Calu3 (cell line): ENCODE data around the gene PTPMT1. TPM values are rescaled to one million over a fixed set of nuclear protein-coding genes. Genes with fewer than 3 reads are reported as not detected.

ENCODE experiments used
- BruUV-seq: library from RNA; stranded (reverse); fragments of 400-500 nt; replicated peaks from 2 replicates; lab custom pipeline; 2021; lab: Mats Ljungman, UMichigan
- CTCF ChIA-PET: fragments of 300-600 bp; sonication (Branson Sonifier 250); formaldehyde crosslinking; loops from one replicate; lab custom pipeline; 2022; ENCODE audit warnings: antibody characterized with exemption; lab: Charles Lee
- DNase-seq: peaks from one replicate; pipeline ENCODE4 v3.0.0; 2022
- H3K27ac Mint-ChIP-seq: one replicate; pipeline ENCODE4 v1.8.0; 2022; ENCODE audit warnings: mixed read lengths; ENCODE audit not compliant: unreplicated experiment
- H3K27me3 Mint-ChIP-seq: one replicate; pipeline ENCODE4 v1.8.0; 2022; ENCODE audit warnings: mixed read lengths; ENCODE audit not compliant: unreplicated experiment
- H3K36me3 Mint-ChIP-seq: one replicate; pipeline ENCODE4 v1.8.0; 2022; ENCODE audit warnings: mild to moderate bottlenecking, moderate library complexity, mixed read lengths; ENCODE audit not compliant: insufficient read depth, unreplicated experiment
- H3K4me1 Mint-ChIP-seq: one replicate; pipeline ENCODE4 v1.8.0; 2022; ENCODE audit warnings: mild to moderate bottlenecking, low read depth, mixed read lengths; ENCODE audit not compliant: unreplicated experiment
- H3K4me3 Mint-ChIP-seq: one replicate; pipeline ENCODE4 v1.8.0; 2022; ENCODE audit warnings: mild to moderate bottlenecking, low read depth, moderate library complexity, mixed read lengths; ENCODE audit not compliant: unreplicated experiment
- H3K9me3 Mint-ChIP-seq: one replicate; pipeline ENCODE4 v1.8.0; 2022; ENCODE audit warnings: low read depth, mixed read lengths; ENCODE audit not compliant: unreplicated experiment
- intact Hi-C: fragments of 100-400 bp; cut with micrococcal nuclease; formaldehyde crosslinking; loops from one replicate; pipeline ENCODE4 v1.10.0; 2022; ENCODE audit not compliant: unreplicated experiment
- total RNA-seq: library from RNA; stranded (reverse); gene quantifications from 2 replicates; pipeline ENCODE4 v1.2.3, GENCODE V29; 2022
- TF ChIP-seq, protein P1 (sequence below): fragments of 200-600 bp; IDR thresholded peaks from one replicate; pipeline ENCODE4 v1.8.0; 2022; ENCODE audit warnings: antibody characterized with exemption; ENCODE audit not compliant: unreplicated experiment

The PTPMT1 gene
- total RNA-seq, 1 experiment from 2014 or later = 49.7 TPM

DNA sequence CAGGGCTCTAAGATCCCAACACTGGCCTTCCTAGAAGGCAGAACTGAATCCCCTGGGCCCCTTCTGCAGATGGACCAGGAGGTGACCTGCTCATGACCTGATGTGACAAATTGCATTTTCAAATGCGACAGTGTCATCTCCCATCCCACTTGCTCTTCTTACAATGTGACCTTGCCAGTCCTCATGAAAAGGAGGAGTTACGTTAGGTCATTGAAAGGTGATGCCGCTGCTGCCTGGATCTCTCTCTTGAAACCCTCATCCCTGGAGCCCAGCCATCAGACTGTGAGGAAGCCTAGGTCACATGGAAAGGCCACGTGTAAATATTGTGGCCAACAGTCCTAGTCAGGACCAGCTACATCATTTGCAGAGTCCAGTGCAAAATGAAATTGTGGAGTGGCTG lies 34.5 kb downstream of the PTPMT1 start:
- no peak overlapping the region for H3K27ac Mint-ChIP-seq
- no peaks in the 10 kb centered on the region for H3K4me1 Mint-ChIP-seq
- no peaks in the 10 kb centered on the region for H3K9me3 Mint-ChIP-seq
- CTCF ChIA-PET = no interaction called here
- H3K27me3 Mint-ChIP-seq = peaks cover 47% of the 10 kb centered on the region
- DNase-seq = no peak
- TF ChIP-seq, protein P1, sequence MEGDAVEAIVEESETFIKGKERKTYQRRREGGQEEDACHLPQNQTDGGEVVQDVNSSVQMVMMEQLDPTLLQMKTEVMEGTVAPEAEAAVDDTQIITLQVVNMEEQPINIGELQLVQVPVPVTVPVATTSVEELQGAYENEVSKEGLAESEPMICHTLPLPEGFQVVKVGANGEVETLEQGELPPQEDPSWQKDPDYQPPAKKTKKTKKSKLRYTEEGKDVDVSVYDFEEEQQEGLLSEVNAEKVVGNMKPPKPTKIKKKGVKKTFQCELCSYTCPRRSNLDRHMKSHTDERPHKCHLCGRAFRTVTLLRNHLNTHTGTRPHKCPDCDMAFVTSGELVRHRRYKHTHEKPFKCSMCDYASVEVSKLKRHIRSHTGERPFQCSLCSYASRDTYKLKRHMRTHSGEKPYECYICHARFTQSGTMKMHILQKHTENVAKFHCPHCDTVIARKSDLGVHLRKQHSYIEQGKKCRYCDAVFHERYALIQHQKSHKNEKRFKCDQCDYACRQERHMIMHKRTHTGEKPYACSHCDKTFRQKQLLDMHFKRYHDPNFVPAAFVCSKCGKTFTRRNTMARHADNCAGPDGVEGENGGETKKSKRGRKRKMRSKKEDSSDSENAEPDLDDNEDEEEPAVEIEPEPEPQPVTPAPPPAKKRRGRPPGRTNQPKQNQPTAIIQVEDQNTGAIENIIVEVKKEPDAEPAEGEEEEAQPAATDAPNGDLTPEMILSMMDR = no peak
- intact Hi-C loops = no loop called here
- H3K4me3 Mint-ChIP-seq = no peak overlapping the region
- no TSS peak for BruUV-seq
- H3K36me3 Mint-ChIP-seq = no peaks in the 10 kb centered on the region

GRCh38 chr11:47603295-47603694 lies 37.9 kb downstream of the PTPMT1 start:
- no peak overlapping the region for H3K4me3 Mint-ChIP-seq
- CTCF ChIA-PET = interaction anchor here (0.6 kb wide), 1 partner anchor 1471 kb away, joined by 4 read pairs; no protein-coding TSS in a partner anchor
- intact Hi-C loops = no loop called here
- H3K27ac Mint-ChIP-seq = no peak overlapping the region
- no peaks in the 10 kb centered on the region for H3K4me1 Mint-ChIP-seq
- no peaks in the 10 kb centered on the region for H3K36me3 Mint-ChIP-seq
- peaks cover 50% of the 10 kb centered on the region for H3K27me3 Mint-ChIP-seq
- no TSS peak for BruUV-seq
- no peak for DNase-seq
- no peaks in the 10 kb centered on the region for H3K9me3 Mint-ChIP-seq
- TF ChIP-seq, protein P1 = no peak

DNA sequence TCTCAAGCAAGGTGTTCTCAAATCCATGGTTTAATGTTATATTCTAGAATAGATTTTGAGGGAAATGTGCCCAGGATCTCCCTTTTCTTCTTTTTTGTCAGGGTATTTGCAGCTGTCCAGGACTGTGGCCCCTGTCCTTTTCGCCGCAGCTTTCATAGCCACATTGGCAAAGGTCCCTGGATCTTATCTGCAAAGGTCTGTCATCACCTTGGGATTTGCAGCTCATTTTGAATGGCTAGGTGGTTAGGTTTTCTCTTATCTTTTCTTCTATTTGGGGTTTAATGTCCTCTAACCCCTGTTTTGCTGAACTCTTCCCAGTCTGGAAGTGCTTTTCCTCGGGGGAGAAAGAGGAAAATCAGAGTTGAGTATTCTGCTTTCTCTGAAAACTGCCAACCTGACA lies 40.5 kb downstream of the PTPMT1 start:
- intact Hi-C loops = no loop called here
- no peak for DNase-seq
- H3K4me1 Mint-ChIP-seq = no peaks in the 10 kb centered on the region
- TF ChIP-seq, protein P1 = no peak
- H3K27ac Mint-ChIP-seq = no peak overlapping the region
- no peaks in the 10 kb centered on the region for H3K36me3 Mint-ChIP-seq
- BruUV-seq = no TSS peak
- CTCF ChIA-PET = interaction anchor here (0.6 kb wide), 1 partner anchor 96 kb away, joined by 3 read pairs; no protein-coding TSS in a partner anchor
- peaks cover 33% of the 10 kb centered on the region for H3K27me3 Mint-ChIP-seq
- H3K9me3 Mint-ChIP-seq = no peaks in the 10 kb centered on the region
- no peak overlapping the region for H3K4me3 Mint-ChIP-seq

- BruUV-seq = no TSS peak
- Mint-ChIP-seq H3K9me3 (no peaks in the 10 kb centered on the region), H3K4me3 (no peak overlapping the region), H3K4me1 (no peaks in the 10 kb centered on the region), H3K27me3 (peaks cover 32% of the 10 kb centered on the region), H3K36me3 (no peaks in the 10 kb centered on the region), H3K27ac (no peak overlapping the region)
- TF ChIP-seq, protein P1 = no peak
- CTCF ChIA-PET = no interaction called here
- intact Hi-C loops = no loop called here
- no peak for DNase-seq
Measured at GRCh38 chr11:47606731-47607130, 41.3 kb downstream of the PTPMT1 start.
